Astrocyte of the spinal cord (primary cell): ENCODE results near the gene CPM.
A peak's percentile ranks its signal among the peaks of the same experiment; 100 is the strongest.

Experiments used
- DNase-seq: peaks from one replicate; pipeline ENCODE4 v3.0.0; 2011; ENCODE audit warnings: low read depth, low spot score
- H3K4me3 ChIP-seq: 2 replicates; pipeline ENCODE4 v1.5.1; 2011; ENCODE audit warnings: low read depth, mild to moderate bottlenecking, low read length, moderate library complexity
- CTCF ChIP-seq: IDR thresholded peaks from 2 replicates; pipeline ENCODE4 v1.5.1; 2012; ENCODE audit warnings: low read depth, mild to moderate bottlenecking, low read length, inconsistent platforms
- in situ Hi-C: cut with HindIII; loops from 2 replicates; pipeline ENCODE4 v1.10.0; 2017; ENCODE audit warnings: low sequenced_read_pairs

CPM gene

GRCh38 chr12:68903511-68903910 lies 29.5 kb downstream of the CPM start:
- no peak overlapping the region for H3K4me3 ChIP-seq
- in situ Hi-C loops = no loop called here
- DNase-seq = no peak
- TF ChIP-seq CTCF = no peak

- no peak overlapping the region for H3K4me3 ChIP-seq
- no peak for DNase-seq
- in situ Hi-C loops = no loop called here
- no peak for TF ChIP-seq CTCF
Observed at GRCh38 chr12:68901551-68901950, 31.4 kb downstream of the CPM start.

GRCh38 chr12:68901145-68901544 lies 31.8 kb downstream of the CPM start:
- DNase-seq = no peak

GRCh38 chr12:68900241-68900640 lies 32.7 kb downstream of the CPM start:
- no peak overlapping the region for H3K4me3 ChIP-seq
- in situ Hi-C loops = no loop called here
- no peak for DNase-seq
- no peak for TF ChIP-seq CTCF

More at GRCh38 chr12:68901145-68901544, 31.8 kb downstream of the CPM start:
- in situ Hi-C loops = no loop called here
- H3K4me3 ChIP-seq = no peak overlapping the region
- no peak for TF ChIP-seq CTCF

DNA sequence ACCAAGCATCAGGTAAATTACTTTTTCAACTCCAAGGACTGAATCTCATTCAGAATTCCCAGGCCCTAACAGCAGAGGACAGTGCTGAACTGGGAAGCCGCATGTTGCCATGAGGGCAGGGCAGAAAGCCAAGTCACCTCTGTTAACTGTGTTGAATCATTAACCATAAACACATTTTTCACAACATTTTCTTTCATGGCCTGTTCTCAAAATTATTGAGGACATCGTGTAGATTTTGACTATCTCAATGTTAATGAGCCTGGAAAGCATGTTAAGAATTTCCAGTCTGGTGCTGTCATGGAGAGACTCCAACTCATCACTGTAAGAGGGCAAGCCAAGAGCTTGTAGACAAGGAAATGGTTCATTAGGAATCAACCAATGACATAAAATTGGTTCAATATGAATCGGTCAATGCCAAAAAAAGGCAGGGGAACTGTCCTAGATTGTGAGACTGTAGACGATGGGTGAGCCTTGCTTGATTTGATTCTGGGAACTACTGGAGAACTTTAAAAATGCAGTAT lies 33.7 kb downstream of the CPM start:
- DNase-seq = peak; percentile 79
- peak; percentile 69 for TF ChIP-seq CTCF
- in situ Hi-C loops = no loop called here
- no peak overlapping the region for H3K4me3 ChIP-seq

DNA sequence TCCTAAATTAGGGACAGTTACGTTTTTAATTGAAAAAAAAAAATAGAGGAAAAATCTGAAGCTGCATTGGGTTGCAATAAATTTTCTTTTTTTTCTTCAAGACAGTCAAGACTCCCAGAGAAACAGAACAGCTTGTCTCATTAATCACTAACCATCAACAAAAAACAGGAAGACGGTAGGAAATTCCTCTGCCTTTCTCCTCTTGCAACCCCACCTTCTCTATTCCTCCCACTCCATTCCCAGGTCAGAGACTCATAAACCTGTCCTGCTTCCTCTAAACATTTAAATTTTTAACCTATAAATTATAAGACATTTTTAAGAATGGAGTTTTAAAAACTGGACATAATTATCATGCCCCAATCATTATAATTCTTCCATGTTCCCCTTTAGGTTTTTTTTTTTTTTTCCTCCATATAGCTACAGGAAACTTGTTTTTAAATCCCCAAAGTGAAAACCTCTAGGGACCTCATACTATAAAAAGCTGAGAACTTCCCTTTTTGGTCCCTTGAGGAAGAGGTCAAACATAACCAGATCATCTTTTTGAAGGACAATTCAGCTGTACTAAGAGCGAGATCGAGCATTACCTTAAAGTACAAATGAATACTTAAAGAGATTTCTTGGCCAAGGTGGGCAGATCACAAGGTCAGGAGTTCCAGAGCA lies 36.0 kb downstream of the CPM start:
- no peak overlapping the region for H3K4me3 ChIP-seq
- TF ChIP-seq CTCF = no peak
- DNase-seq = no peak
- in situ Hi-C loops = no loop called here
